Spleen (tissue), 11 donors: ENCODE results near the gene FOXJ1. TPM values are rescaled to one million over a fixed set of nuclear protein-coding genes. Genes with fewer than 3 reads are reported as not detected.

Experiments
- DNase-seq: peaks from one replicate; pipeline ENCODE4 v3.0.0-alpha.2; 2020
- H3K27ac ChIP-seq, 8 donors: fragments of 200-600 bp; sonication (generic) in 7 of 8; 1 replicate in 4 of 8; 2 replicates in 4 of 8; pipeline versions ENCODE4 v1.5.0 to v1.8.0; 2016 to 2021; ENCODE audit warnings: inconsistent platforms in 4 of 8, mild to moderate bottlenecking in 4 of 8, moderate library complexity in 1 of 8
- H3K27me3 ChIP-seq, 7 donors: fragments of 200-600 bp; sonication (generic) in 6 of 7; replicated peaks in 1 of 7; 1 replicate in 4 of 7; 2 replicates in 3 of 7; pipeline versions ENCODE4 v1.5.0 to v1.8.0; 2016 to 2021; ENCODE audit warnings: inconsistent platforms in 3 of 7, mild to moderate bottlenecking in 1 of 7
- H3K36me3 ChIP-seq, 6 donors: fragments of 200-600 bp; sonication (generic) in 5 of 6; 1 replicate in 4 of 6; 2 replicates in 2 of 6; pipeline versions ENCODE4 v1.5.0 to v1.8.0; 2016 to 2021; ENCODE audit warnings: inconsistent platforms in 2 of 6
- H3K4me1 ChIP-seq, 6 donors: fragments of 200-600 bp; sonication (generic) in 5 of 6; 1 replicate in 3 of 6; 2 replicates in 3 of 6; pipeline versions ENCODE4 v1.5.0 to v1.8.0; 2016 to 2021; ENCODE audit warnings: inconsistent platforms in 3 of 6
- H3K4me3 ChIP-seq, 8 donors: fragments of 200-600 bp; sonication (generic) in 7 of 8; 1 replicate in 4 of 8; 2 replicates in 4 of 8; pipeline versions ENCODE4 v1.5.0 to v1.8.0; 2016 to 2021; ENCODE audit warnings: inconsistent platforms in 4 of 8, mild to moderate bottlenecking in 4 of 8, moderate library complexity in 2 of 8
- H3K9me3 ChIP-seq, 8 donors: fragments of 200-600 bp; sonication (generic) in 7 of 8; 1 replicate in 4 of 8; 2 replicates in 4 of 8; pipeline versions ENCODE4 v1.5.0 to v1.8.0; 2016 to 2021; ENCODE audit warnings: inconsistent platforms in 4 of 8
- POLR2A ChIP-seq, 3 donors: fragments of 450-650 bp; IDR thresholded peaks; one replicate each; pipeline ENCODE4 v1.5.1; 2017; ENCODE audit warnings: antibody characterized with exemption in 3 of 3, mild to moderate bottlenecking in 1 of 3
- POLR2AphosphoS5 ChIP-seq, 3 donors: sonication (generic); formaldehyde crosslinking; IDR thresholded peaks; one replicate each; pipeline ENCODE4 v1.5.1; 2017; ENCODE audit warnings: antibody characterized with exemption in 3 of 3
- WGBS, 5 donors: extraction: QIAGEN DNeasy Blood & Tissue Kit in 3 of 5; methylation state at CpG; one replicate each; pipeline versions ENCODE4 v1.1.5 to v1.1.7; 2013 to 2018; 5-methylcytosine and 5-hydroxymethylcytosine counted together
- intact Hi-C: fragments of 100-400 bp; cut with DNase I; formaldehyde crosslinking; loops from one replicate; pipeline ENCODE4 v1.15.0; 2023; ENCODE audit warnings: low total_unique reads
- polyA plus RNA-seq, 3 donors: library from polyadenylated mRNA; stranded (reverse); fragments of 200-250 nt; gene quantifications; one replicate each; pipeline ENCODE4 v1.2.1, GENCODE V29; 2013
- total RNA-seq, 7 donors: library from RNA; depleted of rRNA in 3 of 7; stranded (reverse); fragments of >200 nt in 3 of 7; fragmentation: NEBNext Ultra II Directional in 4 of 7; extraction: Animal tissue kit (Norgen Biotek cat#: 25700) in 4 of 7; gene quantifications; one replicate each; pipeline versions ENCODE4 v1.1.0 to v1.2.1, GENCODE V29; 2016 to 2021
- TF ChIP-seq, protein P1 (sequence below), 11 experiments: fragments of 200-600 bp in 7 of 11; fragments of 450-650 bp in 4 of 11; sonication (generic) in 4 of 11; IDR thresholded peaks in 8 of 11; conservative IDR thresholded peaks in 3 of 11; 1 replicate in 7 of 11; 2 replicates in 4 of 11; pipeline versions ENCODE4 v1.4.0 to v1.8.0; 2016 to 2021; ENCODE audit warnings: antibody characterized with exemption in 11 of 11, inconsistent platforms in 4 of 11, mild to moderate bottlenecking in 1 of 11
- donor health status: healthy with polysubstance abuse.
- donor health status: DM: no; HTN: no; CAD: no; lungs with moderate emphysema.
- donor health status: DM: no; HTN: no; CAD: no.
- donor health status: Bipolar disorder and iron deficiency.
- donor health status: healthy.
- donor health status: DM: no; HTN: no; CAD: no.
- donor health status: DM: yes; HTN: yes; CAD: no.

Gene FOXJ1
- total and polyA plus RNA-seq, 10 donors, result 0.05 to 0.13 TPM; not detected in 8

DNA sequence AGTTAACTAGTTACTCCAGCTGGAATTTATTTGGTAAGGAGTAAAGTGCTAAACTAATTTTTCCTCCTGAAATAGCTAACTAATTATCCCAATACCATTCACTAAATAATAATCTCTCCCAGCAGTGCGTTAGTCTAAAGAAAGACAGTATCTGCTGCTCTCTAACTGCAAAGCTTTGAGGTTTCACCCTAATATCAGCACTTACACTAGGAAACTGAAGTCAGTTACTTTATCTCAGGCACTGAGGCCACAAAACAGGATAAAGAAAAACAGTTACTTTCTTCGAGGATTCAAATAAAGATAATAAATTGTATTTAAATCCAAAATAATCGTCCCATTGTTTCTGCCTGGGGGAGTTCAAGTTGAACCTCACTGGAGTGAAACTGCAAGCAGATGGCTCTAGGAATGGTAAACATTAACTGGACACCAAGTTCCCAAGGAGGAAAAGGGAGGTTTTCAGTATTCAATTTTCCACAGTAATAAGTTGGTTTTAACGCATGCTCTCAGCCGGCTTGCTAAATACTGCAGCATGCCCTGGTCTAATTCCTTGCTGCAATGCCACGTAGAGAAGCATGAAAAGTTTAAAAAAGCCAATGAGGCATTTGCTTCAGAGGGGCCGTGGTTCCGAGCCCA lies 20.0 kb upstream of the FOXJ1 start:
- intact Hi-C loops, result no loop called here
- Histone ChIP-seq H3K36me3 (peaks cover 0 to 3% (median 0%) of the 10 kb centered on the region in 6 donors), H3K27ac (no peak overlapping the region), H3K27me3 (no peaks in the 10 kb centered on the region), H3K9me3 (no peaks in the 10 kb centered on the region), H3K4me1 (no peaks in the 10 kb centered on the region), H3K4me3 (no peak overlapping the region)
- 85 to 95% (median 92%) methylated on average over 8 of the region's 8 CpGs for WGBS, 5 donors
- no peak for DNase-seq
- TF ChIP-seq POLR2AphosphoS5 (IDR thresholded peaks at IDR 0.05), result no peak
- TF ChIP-seq POLR2A (IDR thresholded peaks at IDR 0.05), result no peak
- TF ChIP-seq, protein P1, sequence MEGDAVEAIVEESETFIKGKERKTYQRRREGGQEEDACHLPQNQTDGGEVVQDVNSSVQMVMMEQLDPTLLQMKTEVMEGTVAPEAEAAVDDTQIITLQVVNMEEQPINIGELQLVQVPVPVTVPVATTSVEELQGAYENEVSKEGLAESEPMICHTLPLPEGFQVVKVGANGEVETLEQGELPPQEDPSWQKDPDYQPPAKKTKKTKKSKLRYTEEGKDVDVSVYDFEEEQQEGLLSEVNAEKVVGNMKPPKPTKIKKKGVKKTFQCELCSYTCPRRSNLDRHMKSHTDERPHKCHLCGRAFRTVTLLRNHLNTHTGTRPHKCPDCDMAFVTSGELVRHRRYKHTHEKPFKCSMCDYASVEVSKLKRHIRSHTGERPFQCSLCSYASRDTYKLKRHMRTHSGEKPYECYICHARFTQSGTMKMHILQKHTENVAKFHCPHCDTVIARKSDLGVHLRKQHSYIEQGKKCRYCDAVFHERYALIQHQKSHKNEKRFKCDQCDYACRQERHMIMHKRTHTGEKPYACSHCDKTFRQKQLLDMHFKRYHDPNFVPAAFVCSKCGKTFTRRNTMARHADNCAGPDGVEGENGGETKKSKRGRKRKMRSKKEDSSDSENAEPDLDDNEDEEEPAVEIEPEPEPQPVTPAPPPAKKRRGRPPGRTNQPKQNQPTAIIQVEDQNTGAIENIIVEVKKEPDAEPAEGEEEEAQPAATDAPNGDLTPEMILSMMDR (IDR thresholded peaks at IDR 0.05 in 8 of 11, conservative IDR thresholded peaks at IDR 0.05 in 3 of 11), result no peak

DNA sequence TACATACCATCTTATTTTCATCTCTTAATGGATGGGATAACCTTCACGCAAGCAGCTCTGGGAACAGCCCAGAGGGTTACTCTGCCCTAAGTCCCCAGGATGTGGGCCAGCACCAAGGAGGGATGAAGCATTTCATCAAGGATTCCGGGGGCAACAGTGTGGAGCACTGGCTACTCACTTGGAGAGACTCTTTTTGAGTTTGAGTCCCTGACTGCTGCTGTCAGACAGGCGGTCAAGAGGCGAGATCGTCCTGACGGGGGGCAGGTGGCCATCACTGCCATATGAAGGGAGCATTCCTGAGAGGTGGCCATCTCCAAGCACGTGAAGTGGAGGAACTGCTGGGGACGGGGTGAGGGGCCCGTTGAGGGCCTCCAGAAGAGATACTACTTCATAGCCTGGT lies 18.1 kb upstream of the FOXJ1 start:
- intact Hi-C loops, result no loop called here
- no peak for DNase-seq
- H3K9me3 ChIP-seq, result no peaks in the 10 kb centered on the region
- peaks cover 0 to 3% (median 0%) of the 10 kb centered on the region in 6 donors for H3K36me3 ChIP-seq
- H3K27me3 ChIP-seq, result no peaks in the 10 kb centered on the region
- 87 to 92% (median 90%) methylated on average over 9 of the region's 9 CpGs for WGBS, 5 donors
- TF ChIP-seq POLR2AphosphoS5 (IDR thresholded peaks at IDR 0.05) (no peak), POLR2A (IDR thresholded peaks at IDR 0.05) (no peak)
- TF ChIP-seq, protein P1 (IDR thresholded peaks at IDR 0.05 in 8 of 11, conservative IDR thresholded peaks at IDR 0.05 in 3 of 11), result no peak
- H3K4me3 ChIP-seq, result no peak overlapping the region
- no peak overlapping the region for H3K27ac ChIP-seq
- H3K4me1 ChIP-seq, result no peaks in the 10 kb centered on the region

DNA sequence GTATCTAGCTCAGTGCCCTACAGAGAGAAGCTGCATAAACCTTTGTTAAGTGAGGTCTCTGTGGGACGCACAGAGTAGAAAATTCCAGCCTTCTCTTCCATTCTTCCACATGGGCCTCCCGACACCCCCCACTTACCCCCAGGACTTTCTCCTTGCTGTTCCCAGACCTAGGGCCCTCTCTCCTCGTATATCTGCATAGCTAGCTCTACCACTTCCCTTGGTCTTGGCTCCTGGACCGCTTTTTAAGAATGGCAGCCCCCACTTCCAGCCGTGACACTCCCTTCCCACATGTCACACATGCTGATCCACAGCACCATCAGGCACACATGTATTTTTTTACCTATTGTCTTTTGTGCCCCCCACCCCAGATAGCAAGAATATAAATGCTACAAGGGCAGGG lies 16.7 kb upstream of the FOXJ1 start:
- intact Hi-C loops, result no loop called here

DNA sequence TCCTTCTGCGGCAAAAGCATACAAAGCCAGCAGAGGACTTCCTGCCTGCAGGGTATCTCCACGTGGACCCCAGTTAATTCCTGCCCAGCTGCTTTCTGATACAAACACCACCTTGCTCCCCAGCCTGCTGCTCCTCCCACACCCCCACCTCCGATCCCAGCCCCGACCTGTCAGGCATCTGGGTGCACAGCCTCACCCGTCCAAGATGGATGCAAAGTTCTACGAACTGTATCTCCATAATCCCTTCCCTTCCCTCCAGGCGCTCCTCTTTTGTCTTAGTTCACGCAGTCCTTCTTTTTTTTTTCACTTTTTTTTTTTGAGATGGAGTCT lies 15.6 kb upstream of the FOXJ1 start:
- WGBS, 5 donors, result 79 to 86% (median 85%) methylated on average over 8 of the region's 8 CpGs
- no peak overlapping the region for H3K4me3 ChIP-seq
- H3K36me3 ChIP-seq, result peaks cover 0 to 3% (median 0%) of the 10 kb centered on the region in 6 donors
- no peak for DNase-seq
- H3K9me3 ChIP-seq, result no peaks in the 10 kb centered on the region
- no peak overlapping the region for H3K27ac ChIP-seq
- no peaks in the 10 kb centered on the region for H3K4me1 ChIP-seq
- intact Hi-C loops, result no loop called here
- H3K27me3 ChIP-seq, result no peaks in the 10 kb centered on the region
- TF ChIP-seq POLR2AphosphoS5 (IDR thresholded peaks at IDR 0.05), result no peak
- TF ChIP-seq, protein P1 (IDR thresholded peaks at IDR 0.05 in 8 of 11, conservative IDR thresholded peaks at IDR 0.05 in 3 of 11), result no peak
- TF ChIP-seq POLR2A (IDR thresholded peaks at IDR 0.05), result no peak

More for the DNA sequence above, 16.7 kb upstream of the FOXJ1 start:
- DNase-seq, result no peak
- H3K4me1 ChIP-seq, result no peaks in the 10 kb centered on the region
- peaks cover 0 to 3% (median 0%) of the 10 kb centered on the region in 6 donors for H3K36me3 ChIP-seq
- no peaks in the 10 kb centered on the region for H3K27me3 ChIP-seq
- H3K27ac ChIP-seq, result no peak overlapping the region
- TF ChIP-seq POLR2AphosphoS5 (IDR thresholded peaks at IDR 0.05), result no peak
- TF ChIP-seq, protein P1 (IDR thresholded peaks at IDR 0.05 in 8 of 11, conservative IDR thresholded peaks at IDR 0.05 in 3 of 11), result no peak
- no peak for TF ChIP-seq POLR2A (IDR thresholded peaks at IDR 0.05)
- no peak overlapping the region for H3K4me3 ChIP-seq
- no peaks in the 10 kb centered on the region for H3K9me3 ChIP-seq
- 80 to 96% (median 88%) methylated on average over 5 of the region's 5 CpGs for WGBS, 5 donors
